HUES48 (cell line): ENCODE results near the gene RAB24.
"Not testable (repeated sequence)": the region's sequence is repeated elsewhere in the genome, so short reads cannot be mapped to it uniquely, and the experiment has no call there.

ENCODE experiments used
- H3K27ac ChIP-seq: one replicate; pipeline ENCODE4 v1.7.0; 2013; ENCODE audit warnings: low read depth, low read length, inconsistent platforms
- H3K27me3 ChIP-seq: 2 replicates; pipeline ENCODE4 v1.6.1; 2013; ENCODE audit warnings: mild to moderate bottlenecking, low read length; ENCODE audit not compliant: control insufficient read depth, insufficient read depth
- H3K36me3 ChIP-seq: 2 replicates; pipeline ENCODE4 v1.6.1; 2013; ENCODE audit warnings: low read length; ENCODE audit not compliant: control insufficient read depth, insufficient read depth
- H3K4me1 ChIP-seq: 2 replicates; pipeline ENCODE4 v1.6.1; 2013; ENCODE audit warnings: mild to moderate bottlenecking, low read length; ENCODE audit not compliant: control insufficient read depth, insufficient read depth
- H3K4me3 ChIP-seq: 2 replicates; pipeline ENCODE4 v1.5.1; 2013; ENCODE audit warnings: mild to moderate bottlenecking, low read depth, low read length
- H3K9ac ChIP-seq: 2 replicates; pipeline ENCODE4 v1.6.1; 2013; ENCODE audit warnings: mild to moderate bottlenecking, low read depth, low read length, moderate library complexity
- H3K9me3 ChIP-seq: 2 replicates; pipeline ENCODE4 v1.6.1; 2013; ENCODE audit warnings: low read length; ENCODE audit not compliant: control insufficient read depth, insufficient read depth

RAB24 gene

DNA sequence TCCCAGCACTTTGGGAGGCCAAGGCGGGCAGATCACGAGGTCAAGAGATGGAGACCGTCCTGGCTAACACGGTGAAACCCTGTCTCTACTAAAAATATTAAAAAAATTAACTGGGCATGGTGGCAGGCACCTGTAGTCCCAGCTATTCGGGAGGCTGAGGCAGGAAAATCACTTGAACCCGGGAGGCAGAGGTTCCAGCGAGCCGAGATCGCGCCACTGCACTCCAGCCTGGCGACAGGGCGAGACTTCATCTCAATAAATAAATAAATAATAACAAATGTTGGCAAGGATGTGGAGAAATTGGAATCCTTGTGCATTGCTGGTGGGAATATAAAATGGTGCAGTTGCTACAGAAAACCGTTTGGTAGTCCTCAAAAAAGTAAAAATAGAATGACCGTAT is 39.5 kb upstream of the RAB24 start:
- not testable (repeated sequence) for H3K9me3 ChIP-seq, H3K27ac ChIP-seq, H3K9ac ChIP-seq, H3K4me3 ChIP-seq, H3K27me3 ChIP-seq, H3K4me1 ChIP-seq
- H3K36me3 ChIP-seq, result peaks cover 41% of the 10 kb centered on the region

DNA sequence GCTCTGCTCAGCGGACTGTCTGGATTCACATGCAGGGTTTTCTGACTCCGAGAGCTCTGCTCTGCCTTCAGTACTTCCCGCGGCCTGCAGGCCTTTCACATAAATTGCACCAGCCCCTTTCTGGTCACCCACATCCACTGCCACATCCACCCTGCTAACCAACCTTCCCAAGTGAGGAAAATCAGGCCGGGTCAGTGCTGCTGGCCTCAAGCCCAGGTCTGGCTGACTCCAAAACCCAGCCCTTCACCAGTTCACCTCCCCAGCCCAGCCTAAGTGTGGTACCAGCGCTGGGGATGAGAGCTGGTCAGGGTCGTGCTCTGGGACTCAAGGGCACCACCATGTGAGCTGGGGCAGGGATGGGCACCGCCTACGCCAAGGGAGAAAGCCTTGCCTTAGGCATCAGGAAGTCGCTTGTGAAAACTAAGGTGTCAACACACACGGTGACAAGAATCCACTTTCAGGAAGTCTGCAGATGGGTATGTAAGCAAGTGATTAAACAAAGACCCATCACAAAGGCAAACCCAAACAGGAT is 35.7 kb upstream of the RAB24 start:
- Histone ChIP-seq H3K4me1 (no peaks in the 10 kb centered on the region), H3K9me3 (no peaks in the 10 kb centered on the region), H3K9ac (no peak overlapping the region), H3K4me3 (no peak overlapping the region), H3K27me3 (no peaks in the 10 kb centered on the region), H3K27ac (no peak overlapping the region), H3K36me3 (peaks cover 60% of the 10 kb centered on the region)

- Histone ChIP-seq H3K9ac (no peak overlapping the region), H3K36me3 (peaks cover 63% of the 10 kb centered on the region), H3K4me1 (no peaks in the 10 kb centered on the region), H3K9me3 (no peaks in the 10 kb centered on the region), H3K27me3 (no peaks in the 10 kb centered on the region), H3K4me3 (no peak overlapping the region), H3K27ac (no peak overlapping the region)
Measured at GRCh38 chr5:177338251-177339106, 35.0 kb upstream of the RAB24 start.

DNA sequence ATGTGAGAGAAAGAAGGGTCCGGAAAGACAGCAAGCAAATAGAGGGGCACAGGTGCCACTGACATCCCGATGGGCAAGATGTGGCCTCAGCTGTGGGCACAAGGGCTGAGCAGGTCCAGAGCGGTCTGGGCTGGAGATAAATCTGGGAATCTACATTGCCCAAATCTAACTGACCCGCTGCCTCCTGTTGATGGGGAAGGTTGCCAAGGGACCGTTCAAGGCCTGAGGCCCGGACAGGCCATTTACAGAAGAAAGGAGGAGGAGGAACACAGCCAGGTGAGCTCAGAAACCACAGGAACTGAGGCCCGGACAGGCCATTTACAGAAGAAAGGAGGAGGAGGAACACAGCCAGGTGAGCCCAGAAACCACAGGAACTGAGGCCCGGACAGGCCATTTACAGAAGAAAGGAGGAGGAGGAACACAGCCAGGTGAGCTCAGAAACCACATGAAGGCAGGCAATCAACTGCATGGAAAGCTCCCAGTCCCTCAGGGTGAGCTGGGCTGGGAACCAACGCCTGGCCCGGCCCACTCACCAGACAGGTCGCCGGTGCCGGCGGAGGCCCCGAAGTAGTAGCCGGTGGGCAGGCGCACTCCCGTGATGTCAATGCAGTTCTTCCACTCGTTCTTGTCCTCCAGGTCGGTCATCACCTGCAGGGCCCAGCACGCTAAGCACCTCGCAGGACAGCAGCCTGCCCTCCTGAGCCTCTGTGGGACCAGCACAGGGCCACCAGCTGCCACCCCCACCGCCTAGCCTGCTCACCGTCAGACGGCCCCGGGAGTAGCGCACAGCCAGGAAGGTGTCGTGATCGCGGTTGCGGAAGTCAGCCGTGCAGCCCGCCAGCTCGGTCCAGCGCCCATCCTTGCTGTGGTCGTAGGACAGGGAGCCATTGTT is 33.3 kb upstream of the RAB24 start:
- Histone ChIP-seq H3K4me3 (no peak overlapping the region), H3K27me3 (no peaks in the 10 kb centered on the region), H3K27ac (no peak overlapping the region), H3K4me1 (no peaks in the 10 kb centered on the region), H3K9ac (no peak overlapping the region; the same call in 1 of the 2 replicates), H3K9me3 (no peaks in the 10 kb centered on the region), H3K36me3 (peaks cover 76% of the 10 kb centered on the region)

DNA sequence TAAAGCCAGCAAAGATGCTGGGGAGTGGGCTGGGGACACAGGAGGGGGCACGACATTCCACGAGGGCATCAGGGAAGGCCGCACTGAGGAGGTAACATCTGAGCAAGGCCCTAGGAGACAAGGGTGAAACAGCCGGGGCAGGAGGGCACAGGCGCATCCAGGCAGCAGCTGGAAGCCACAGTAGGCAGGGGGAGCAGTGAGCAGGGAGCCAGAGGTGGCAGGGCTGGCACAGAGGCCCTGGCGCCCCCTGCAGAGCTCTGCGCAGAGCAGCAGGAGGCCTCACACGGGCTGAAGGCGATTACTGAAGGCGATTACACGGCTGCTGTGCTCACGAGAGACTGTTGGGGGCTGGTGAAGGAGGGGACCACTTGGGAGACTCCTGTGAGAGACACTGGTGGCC is 32.6 kb upstream of the RAB24 start:
- Histone ChIP-seq H3K4me3 (no peak overlapping the region), H3K36me3 (peaks cover 74% of the 10 kb centered on the region), H3K27me3 (no peaks in the 10 kb centered on the region), H3K9ac (no peak overlapping the region), H3K9me3 (no peaks in the 10 kb centered on the region), H3K4me1 (no peaks in the 10 kb centered on the region), H3K27ac (no peak overlapping the region)

DNA sequence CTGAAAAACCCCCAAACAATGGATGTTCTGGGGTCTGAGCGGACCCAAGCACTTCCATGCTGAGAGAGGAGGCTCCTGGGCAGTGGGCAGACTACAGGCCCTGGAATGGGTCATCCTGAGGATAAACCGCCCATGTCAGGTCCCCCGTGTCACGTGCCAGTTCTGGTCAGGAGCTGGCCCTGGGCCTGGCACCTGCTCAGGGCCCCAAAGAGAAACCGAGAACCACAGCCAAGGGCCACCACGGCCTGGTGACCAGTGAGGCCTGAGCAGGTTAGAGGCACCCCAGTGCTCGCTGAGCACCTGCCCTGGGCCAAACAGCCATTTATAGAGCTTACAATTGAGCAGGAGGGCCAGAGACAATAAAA is 32.2 kb upstream of the RAB24 start:
- no peak overlapping the region for H3K9ac ChIP-seq
- no peaks in the 10 kb centered on the region for H3K27me3 ChIP-seq
- H3K9me3 ChIP-seq, result no peaks in the 10 kb centered on the region
- H3K27ac ChIP-seq, result no peak overlapping the region
- H3K36me3 ChIP-seq, result peaks cover 74% of the 10 kb centered on the region
- no peak overlapping the region for H3K4me3 ChIP-seq
- no peaks in the 10 kb centered on the region for H3K4me1 ChIP-seq

- Histone ChIP-seq H3K4me3 (no peak overlapping the region), H3K36me3 (peaks cover 78% of the 10 kb centered on the region), H3K4me1 (no peaks in the 10 kb centered on the region), H3K9me3 (no peaks in the 10 kb centered on the region), H3K27ac (no peak overlapping the region), H3K27me3 (no peaks in the 10 kb centered on the region), H3K9ac (no peak overlapping the region)
Measured at GRCh38 chr5:177334781-177335700, 31.5 kb upstream of the RAB24 start.

DNA sequence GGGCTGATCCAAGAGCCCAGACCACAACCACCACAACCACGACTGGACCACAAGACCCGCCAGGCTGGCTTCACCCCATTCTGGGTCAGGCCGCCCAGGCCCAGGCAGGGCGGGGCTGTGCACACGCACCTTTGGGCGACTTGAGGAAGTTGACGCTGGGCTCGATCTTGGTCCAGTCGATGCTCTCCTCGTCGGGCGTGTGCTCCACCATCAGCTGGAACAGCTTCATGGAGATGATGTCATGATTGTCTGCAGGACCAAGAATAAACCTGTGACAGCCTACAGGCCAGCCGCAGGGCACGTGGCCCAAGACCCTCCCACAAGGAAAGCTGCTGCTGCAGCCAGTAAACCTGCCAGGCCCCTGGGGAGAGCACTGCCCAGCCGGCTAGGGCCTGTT is 30.6 kb upstream of the RAB24 start:
- H3K9ac ChIP-seq, result no peak overlapping the region
- no peaks in the 10 kb centered on the region for H3K9me3 ChIP-seq
- no peaks in the 10 kb centered on the region for H3K27me3 ChIP-seq
- no peak overlapping the region for H3K27ac ChIP-seq
- H3K4me3 ChIP-seq, result no peak overlapping the region
- peaks cover 79% of the 10 kb centered on the region for H3K36me3 ChIP-seq
- no peaks in the 10 kb centered on the region for H3K4me1 ChIP-seq

DNA sequence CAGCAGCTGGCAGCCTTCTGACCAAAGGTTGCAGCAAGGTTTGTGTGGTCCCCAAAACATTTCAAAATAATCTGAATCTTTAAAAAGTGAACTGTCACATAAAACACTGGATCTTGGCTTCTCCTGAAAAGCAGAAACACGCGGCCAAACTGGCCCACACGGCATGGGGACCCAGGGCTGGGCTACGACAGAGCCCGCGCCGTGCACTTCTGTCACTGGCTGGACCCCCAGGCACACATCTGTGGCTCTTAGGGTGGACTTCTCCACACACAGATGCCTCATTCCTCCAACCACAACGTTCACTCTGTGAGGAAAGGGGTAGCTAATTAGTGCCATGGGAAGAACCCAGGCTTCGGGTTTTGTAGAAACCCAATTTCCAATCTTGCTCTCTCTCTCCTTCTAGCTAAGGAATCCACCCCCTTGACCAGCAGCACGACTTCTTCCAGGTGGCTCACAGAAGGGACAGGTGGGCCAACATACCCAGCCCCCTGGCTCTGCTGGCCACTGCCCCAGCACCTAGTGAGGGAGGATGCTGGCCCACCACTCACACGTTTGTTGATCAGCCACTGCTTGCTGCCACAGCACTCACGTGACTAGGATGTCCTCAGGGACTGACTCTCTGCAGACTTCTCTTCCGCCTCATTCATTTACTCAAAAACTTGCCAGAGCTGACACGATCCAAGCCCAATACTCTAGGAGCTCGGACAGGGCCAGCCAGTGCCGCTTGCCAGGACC is 30.1 kb upstream of the RAB24 start:
- Histone ChIP-seq H3K9ac (no peak overlapping the region), H3K9me3 (no peaks in the 10 kb centered on the region), H3K36me3 (peaks cover 75% of the 10 kb centered on the region), H3K27ac (no peak overlapping the region), H3K4me3 (no peak overlapping the region), H3K4me1 (no peaks in the 10 kb centered on the region), H3K27me3 (no peaks in the 10 kb centered on the region)

- H3K27ac ChIP-seq, result no peak overlapping the region
- no peaks in the 10 kb centered on the region for H3K27me3 ChIP-seq
- no peaks in the 10 kb centered on the region for H3K9me3 ChIP-seq
- peaks cover 71% of the 10 kb centered on the region for H3K36me3 ChIP-seq
- H3K9ac ChIP-seq, result no peak overlapping the region
- peaks cover 3% of the 10 kb centered on the region; the same call in 1 of the 2 replicates for H3K4me1 ChIP-seq
- H3K4me3 ChIP-seq, result no peak overlapping the region
Measured at GRCh38 chr5:177332896-177333260, 29.4 kb upstream of the RAB24 start.
